T-helper 2 cell treated with Interferon-gamma antibody and Interleukin-4, amounts not matched to agents 100 ng/mL and 5 ng/mL, for 36 hours (primary cell): ENCODE results near the gene GBP5. TPM values are rescaled to one million over a fixed set of nuclear protein-coding genes. Genes with fewer than 3 reads are reported as not detected.

ENCODE experiments used
- intact Hi-C: fragments of 100-400 bp; cut with micrococcal nuclease; formaldehyde crosslinking; loops from one replicate; pipeline ENCODE4 v1.15.1; 2023
- total RNA-seq: library from RNA; stranded (reverse); gene quantifications from 2 replicates; pipeline ENCODE4 v1.2.3, GENCODE V29; 2022

GBP5 gene
- total RNA-seq, result 239 and 241 TPM in 2 replicates

DNA sequence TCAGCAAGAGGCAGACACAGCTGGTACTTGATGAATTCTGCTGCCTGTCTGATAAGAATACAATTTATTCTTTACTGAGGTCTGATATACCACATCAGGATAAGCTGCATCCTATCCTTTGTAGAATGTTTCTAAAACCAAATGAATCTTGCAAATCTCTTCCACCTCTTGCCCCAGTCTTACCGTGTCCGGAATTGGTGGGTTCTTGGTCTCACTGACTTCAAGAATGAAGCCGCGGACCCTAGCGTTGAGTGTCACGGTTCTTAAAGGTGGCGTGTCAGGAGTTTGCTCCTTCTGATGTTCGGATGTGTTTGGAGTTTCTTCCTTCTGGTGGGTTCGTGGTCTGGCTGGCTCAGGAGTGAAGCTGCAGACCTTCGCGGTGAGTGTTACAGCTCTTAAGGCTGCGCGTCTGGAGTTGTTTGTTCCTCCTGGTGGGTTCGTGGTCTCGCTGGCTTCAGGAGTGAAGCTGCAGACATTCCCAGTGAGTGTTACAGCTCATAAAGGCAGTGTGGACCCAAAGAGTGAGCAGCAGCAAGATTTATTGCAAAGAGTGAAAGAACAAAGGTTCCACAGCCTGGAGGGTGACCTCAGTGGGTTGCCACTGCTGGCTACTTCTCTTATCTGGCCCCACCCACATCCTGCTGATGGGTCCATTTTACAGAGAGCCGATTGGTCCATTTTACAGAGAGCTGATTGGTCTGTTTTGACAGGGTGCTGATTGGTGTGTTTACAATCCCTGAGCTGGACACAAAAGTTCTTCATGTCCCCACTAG is at the start of gene GBP5:
Gene GBP5, minus strand, starts transcription at position 592 of the 773 bp plus-strand sequence. CDS start 3,305 bp downstream, outside the sequence.
- intact Hi-C loops, result loop anchor here (1.0 to 10.0 kb wide), 7 partner anchors 38 to 252 kb away; partner anchors contain the start of gene LRRC8B

- intact Hi-C loops, result no loop called here
Measured at GRCh38 chr1:89322402-89322801, 49.7 kb upstream of the GBP5 start.

DNA sequence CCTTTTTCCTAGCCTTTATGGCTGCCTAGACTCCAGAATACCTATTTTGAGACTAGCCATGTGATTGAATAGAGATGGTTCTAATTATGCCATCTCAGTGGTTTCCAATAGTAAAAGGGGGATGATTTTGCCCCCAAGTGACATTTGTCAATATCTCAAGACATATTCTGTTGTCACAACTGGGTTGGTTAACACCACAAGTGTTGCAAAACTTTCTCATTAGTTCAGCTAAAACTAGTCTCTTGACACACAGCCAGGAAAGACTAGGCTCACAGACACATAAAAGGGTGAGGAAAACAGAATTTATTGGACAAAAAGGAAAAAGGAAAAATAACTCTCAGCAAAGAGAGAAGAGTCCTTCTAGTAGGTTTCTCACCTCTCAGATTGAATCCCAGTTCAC is 39.9 kb upstream of the GBP5 start:
- intact Hi-C loops, result loop anchor here (5.0 kb wide), 1 partner anchor 45 kb away; no protein-coding TSS in a partner anchor

DNA sequence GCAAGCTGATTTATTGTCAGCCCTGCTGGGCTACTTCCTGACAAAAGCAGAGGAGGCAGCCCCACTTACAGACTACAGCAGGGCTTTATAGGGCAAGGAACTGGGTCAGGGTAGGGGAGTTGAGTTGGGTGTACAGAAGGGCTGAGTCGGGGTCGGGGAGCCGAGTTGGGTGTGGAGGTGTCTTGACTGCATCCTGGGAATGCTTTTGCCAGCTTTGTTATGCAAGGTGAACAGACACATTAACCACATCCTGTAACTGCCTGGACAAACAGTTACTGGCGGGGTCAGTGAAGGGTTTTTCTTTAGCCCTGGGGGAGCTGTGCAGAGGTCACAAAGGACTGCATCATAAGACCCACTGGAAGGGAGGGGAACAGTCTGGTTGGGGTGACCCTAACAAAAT is 39.1 kb upstream of the GBP5 start:
- intact Hi-C loops, result loop anchor here (5.0 kb wide), 1 partner anchor 46 kb away; no protein-coding TSS in a partner anchor

DNA sequence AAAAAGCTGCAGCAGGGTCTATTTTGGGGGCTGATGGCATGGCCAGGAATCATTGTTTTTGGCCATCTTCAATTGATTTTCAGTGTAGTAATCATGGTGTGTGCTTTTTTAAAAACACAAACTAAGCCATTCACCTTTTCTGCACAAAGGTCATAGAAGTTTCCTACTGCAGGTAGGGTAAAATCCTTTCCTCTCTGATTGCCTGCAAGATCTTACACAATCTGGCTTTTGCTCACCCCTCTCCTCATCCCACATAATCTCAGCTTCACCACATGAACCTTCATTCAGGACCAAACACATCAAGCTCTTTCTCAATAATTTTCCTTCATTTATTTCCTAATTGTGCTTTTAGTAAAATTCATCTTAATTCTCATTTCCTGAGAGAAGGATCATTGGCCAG is 38.3 kb upstream of the GBP5 start:
- intact Hi-C loops, result loop anchor here (1.0 to 5.0 kb wide), 5 partner anchors 11 to 46 kb away; partner anchors contain the start of gene GBP5

- intact Hi-C loops, result loop anchor here (1.0 to 5.0 kb wide), 5 partner anchors 10 to 47 kb away; partner anchors contain the start of gene GBP5
Measured at GRCh38 chr1:89310505-89310904, 37.8 kb upstream of the GBP5 start.

DNA sequence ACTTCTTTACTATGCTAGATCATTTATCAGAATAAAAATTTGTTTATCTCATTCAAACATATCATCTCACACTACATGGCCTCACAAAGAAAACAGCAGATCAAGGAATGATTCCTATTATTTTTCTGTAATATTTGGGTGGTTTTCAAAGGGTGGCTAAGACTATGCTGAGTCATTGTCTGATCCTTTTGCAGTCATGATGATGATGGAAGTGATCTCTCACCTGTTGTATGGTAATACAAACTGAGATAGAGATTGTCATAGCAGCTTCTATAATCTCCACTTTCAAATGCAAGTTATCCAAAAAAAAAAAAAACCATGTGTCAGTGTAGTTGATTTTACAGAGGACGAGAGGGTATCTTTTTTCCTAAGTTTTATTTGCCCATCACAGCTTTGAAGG is 37.2 kb upstream of the GBP5 start:
- intact Hi-C loops, result loop anchor here (1.0 to 5.0 kb wide), 5 partner anchors 10 to 47 kb away; partner anchors contain the start of gene GBP5

- intact Hi-C loops, result no loop called here
Measured at GRCh38 chr1:89306273-89306672, 33.6 kb upstream of the GBP5 start.

GRCh38 chr1:89305493-89305892 is 32.8 kb upstream of the GBP5 start:
- intact Hi-C loops, result no loop called here

GRCh38 chr1:89304572-89305230 is 32.0 kb upstream of the GBP5 start:
- intact Hi-C loops, result no loop called here

- intact Hi-C loops, result no loop called here
Measured at GRCh38 chr1:89302697-89303332, 30.2 kb upstream of the GBP5 start.

- intact Hi-C loops, result loop anchor here (1.0 kb wide), 1 partner anchor 10 kb away; no protein-coding TSS in a partner anchor
Measured at GRCh38 chr1:89299739-89300463, 27.2 kb upstream of the GBP5 start.

- intact Hi-C loops, result no loop called here
Measured at GRCh38 chr1:89298461-89298860, 25.8 kb upstream of the GBP5 start.

DNA sequence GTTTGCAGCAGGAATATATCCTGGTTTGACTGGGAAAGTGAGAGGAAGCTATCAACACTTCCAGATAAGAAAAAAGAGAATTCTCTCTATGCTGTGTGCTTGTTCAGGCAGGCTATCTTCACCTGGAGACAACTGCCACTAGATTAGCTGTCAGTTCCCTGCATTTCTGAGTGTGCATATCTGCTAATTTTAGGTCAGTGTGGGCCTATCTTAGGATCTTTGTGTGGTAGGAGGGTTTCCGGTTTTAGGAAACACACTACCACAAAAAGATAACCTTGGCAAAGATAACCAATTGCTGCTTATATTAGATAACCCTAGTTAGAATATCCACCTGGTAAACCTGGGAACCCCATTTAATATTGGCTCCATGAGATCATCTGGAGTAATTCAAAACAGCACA is 22.5 kb upstream of the GBP5 start:
- intact Hi-C loops, result loop anchor here (1.0 to 2.0 kb wide), 4 partner anchors 8 to 21 kb away; no protein-coding TSS in a partner anchor

DNA sequence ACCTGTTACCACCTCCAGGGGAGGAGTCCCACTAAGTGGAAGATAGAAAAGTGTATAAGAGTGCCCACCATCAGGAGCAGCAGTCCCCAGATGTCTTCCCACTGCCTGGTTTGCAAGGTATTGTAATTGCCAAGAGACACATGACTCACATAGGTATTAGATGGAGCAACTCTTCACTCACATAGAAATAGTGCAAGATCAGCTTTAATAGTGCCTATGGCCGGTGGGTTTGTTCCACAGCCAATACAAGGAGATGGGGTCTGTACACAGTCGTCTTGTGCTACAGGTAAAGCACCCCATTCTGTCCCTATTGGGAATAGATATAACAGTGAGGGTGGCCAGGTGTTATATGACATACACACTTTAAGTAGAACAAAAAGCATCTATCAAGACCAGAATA is 18.6 kb upstream of the GBP5 start:
- intact Hi-C loops, result no loop called here

- intact Hi-C loops, result no loop called here
Measured at GRCh38 chr1:89288051-89288340, 15.3 kb upstream of the GBP5 start.

GRCh38 chr1:89287181-89288050 is 14.8 kb upstream of the GBP5 start:
- intact Hi-C loops, result loop anchor here (1.0 kb wide), 4 partner anchors 8 to 23 kb away; no protein-coding TSS in a partner anchor

DNA sequence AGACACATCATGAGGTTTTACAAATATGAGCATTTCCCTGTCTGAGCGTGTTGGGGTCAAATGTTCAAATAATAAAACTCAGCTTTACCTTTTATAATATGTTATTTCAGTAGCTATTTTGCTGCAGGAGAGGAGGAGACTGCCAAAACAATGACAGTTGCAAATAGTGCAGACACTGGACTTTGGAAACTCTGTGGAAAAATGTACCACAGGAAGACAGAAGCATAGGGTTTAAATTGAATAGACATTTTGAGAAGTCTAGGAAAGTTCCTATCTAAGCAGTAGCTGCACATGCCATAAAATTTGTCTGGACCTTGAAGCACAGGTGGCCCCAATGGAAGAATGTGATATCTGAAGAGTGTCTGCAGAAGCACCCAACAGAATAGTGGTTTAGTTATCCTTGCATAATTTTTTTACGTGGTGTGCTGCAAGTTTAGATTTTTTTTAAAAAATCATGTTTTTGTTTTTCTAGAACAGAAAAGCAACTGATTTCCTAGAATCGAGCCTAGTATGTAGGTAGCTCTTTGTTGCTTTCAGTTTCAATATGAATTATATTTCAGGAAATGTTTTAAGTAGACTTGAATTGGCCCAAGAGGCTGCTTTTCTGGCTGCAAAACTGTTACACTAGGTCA is 14.0 kb upstream of the GBP5 start:
- intact Hi-C loops, result loop anchor here (1.0 kb wide), 4 partner anchors 7 to 24 kb away; no protein-coding TSS in a partner anchor

DNA sequence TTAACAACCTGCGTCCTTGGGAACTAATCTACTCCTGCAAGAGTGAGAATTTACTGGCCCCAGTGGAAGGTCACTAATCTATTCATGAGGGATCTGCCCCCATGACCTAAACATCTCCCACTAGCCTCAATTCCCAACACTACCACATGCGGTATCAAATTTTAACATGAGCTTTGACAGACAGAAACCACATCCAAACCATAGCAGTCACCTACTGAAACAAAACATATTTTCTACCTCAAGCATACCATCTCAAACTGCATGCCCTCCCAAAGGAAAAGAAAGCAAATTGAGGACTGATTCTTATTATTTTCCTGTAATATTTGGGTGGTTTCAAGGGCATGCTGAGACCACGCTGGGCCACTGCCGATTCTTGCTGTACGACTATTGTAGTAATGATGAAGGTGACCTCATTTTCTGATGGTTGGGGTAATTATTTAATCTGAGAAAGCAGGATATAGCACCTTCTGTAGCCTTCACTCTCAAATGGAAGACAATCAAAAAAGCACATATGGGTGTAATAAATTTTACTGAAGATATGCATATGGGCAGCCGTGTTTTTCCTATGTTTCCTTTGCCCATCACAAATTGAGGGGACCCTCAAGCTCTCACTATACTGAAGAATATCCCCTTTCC is 13.2 kb upstream of the GBP5 start:
- intact Hi-C loops, result no loop called here
